GM23338 (cell line): ENCODE data around the gene TRIOBP.

Experiments used
- CREB1 ChIP-seq: fragments of 250-450 bp; sonication (Bioruptor Pico); IDR thresholded peaks from 2 replicates; pipeline ENCODE4 v1.5.0; 2020; ENCODE audit warnings: low read depth, mild to moderate bottlenecking, moderate library complexity
- CTCF ChIP-seq, 2 experiments: fragments of 200-600 bp in 1 of 2; sonication (generic) in 1 of 2; conservative IDR thresholded peaks; 2 replicates each; pipeline versions ENCODE4 v1.5.1 to v1.6.1; 2016 to 2017; ENCODE audit warnings: antibody characterized with exemption in 2 of 2, low read depth in 2 of 2, mild to moderate bottlenecking in 2 of 2, moderate library complexity in 1 of 2
- POLR2AphosphoS5 ChIP-seq: IDR thresholded peaks from 2 replicates; pipeline ENCODE4 v1.6.1; 2016; ENCODE audit warnings: antibody characterized with exemption, low read depth
- TF ChIP-seq, protein P1 (sequence below): IDR thresholded peaks from 2 replicates; pipeline ENCODE4 v1.6.1; 2016; ENCODE audit warnings: antibody characterized with exemption

- no peak for TF ChIP-seq CREB1 (CRISPR knock-in tag)
- TF ChIP-seq CTCF (conservative IDR thresholded peaks at IDR 0.05; ENCODE audit: low read depth in 2 of 2), result no peak
- TF ChIP-seq, protein P1, sequence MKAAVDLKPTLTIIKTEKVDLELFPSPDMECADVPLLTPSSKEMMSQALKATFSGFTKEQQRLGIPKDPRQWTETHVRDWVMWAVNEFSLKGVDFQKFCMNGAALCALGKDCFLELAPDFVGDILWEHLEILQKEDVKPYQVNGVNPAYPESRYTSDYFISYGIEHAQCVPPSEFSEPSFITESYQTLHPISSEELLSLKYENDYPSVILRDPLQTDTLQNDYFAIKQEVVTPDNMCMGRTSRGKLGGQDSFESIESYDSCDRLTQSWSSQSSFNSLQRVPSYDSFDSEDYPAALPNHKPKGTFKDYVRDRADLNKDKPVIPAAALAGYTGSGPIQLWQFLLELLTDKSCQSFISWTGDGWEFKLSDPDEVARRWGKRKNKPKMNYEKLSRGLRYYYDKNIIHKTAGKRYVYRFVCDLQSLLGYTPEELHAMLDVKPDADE, result no peak
- TF ChIP-seq POLR2AphosphoS5, result no peak
Observed at GRCh38 chr22:37809672-37810333, 113.0 kb downstream of the TRIOBP start.
